ENCODE measurements around the gene FHOD3. TPM values are rescaled to one million over a fixed set of nuclear protein-coding genes. Genes with fewer than 3 reads are reported as not detected.

Gene FHOD3
- total and polyA plus RNA-seq, 5 donors from 2014 or later: not detected

GRCh38 chr18:36325846-36326245 lies 28.3 kb downstream of the FHOD3 start:
- H3K4me3 ChIP-seq (ENCODE audit: low read depth, low read length): no peak overlapping the region
- no peaks in the 10 kb centered on the region for H3K9me3 ChIP-seq (ENCODE audit: control insufficient read depth in 2 of 2, low read length in 2 of 2)
- H3K36me3 ChIP-seq (ENCODE audit: control insufficient read depth, insufficient read depth, low read length): no peaks in the 10 kb centered on the region
- H3K27me3 Mint-ChIP-seq: peaks cover 12% of the 10 kb centered on the region
- DNase-seq (no peak), ATAC-seq (ENCODE audit: low read depth in 2 of 2) (no peak)
- no peaks in the 10 kb centered on the region for H3K27me3 ChIP-seq (ENCODE audit: control insufficient read depth, insufficient read depth, low read length)
- no peaks in the 10 kb centered on the region for H3K36me3 Mint-ChIP-seq
- H3K4me1 Mint-ChIP-seq: no peaks in the 10 kb centered on the region
- no peak overlapping the region for H3K27ac ChIP-seq (ENCODE audit: insufficient read depth, low read length, poor library complexity, severe bottlenecking)
- H3K27ac Mint-ChIP-seq: no peak overlapping the region
- H3K4me3 Mint-ChIP-seq: no peak overlapping the region
- peaks cover 0 to 5% (median 0%) of the 10 kb centered on the region in 7 donors for H3K9me3 Mint-ChIP-seq
- H3K4me1 ChIP-seq (ENCODE audit: control insufficient read depth, insufficient read depth, low read length, poor library complexity, severe bottlenecking): no peaks in the 10 kb centered on the region

GRCh38 chr18:36326771-36327170 lies 29.3 kb downstream of the FHOD3 start:
- Histone ChIP-seq H3K9me3 (ENCODE audit: control insufficient read depth in 2 of 2, low read length in 2 of 2) (no peaks in the 10 kb centered on the region), H3K27ac (ENCODE audit: insufficient read depth, low read length, poor library complexity, severe bottlenecking) (no peak overlapping the region), H3K4me1 (ENCODE audit: control insufficient read depth, insufficient read depth, low read length, poor library complexity, severe bottlenecking) (no peaks in the 10 kb centered on the region), H3K27me3 (ENCODE audit: control insufficient read depth, insufficient read depth, low read length) (no peaks in the 10 kb centered on the region), H3K36me3 (ENCODE audit: control insufficient read depth, insufficient read depth, low read length) (no peaks in the 10 kb centered on the region), H3K4me3 (ENCODE audit: low read depth, low read length) (no peak overlapping the region)
- Mint-ChIP-seq H3K27ac (no peak overlapping the region), H3K4me1 (no peaks in the 10 kb centered on the region), H3K36me3 (no peaks in the 10 kb centered on the region), H3K9me3 (peaks cover 0 to 5% (median 0%) of the 10 kb centered on the region in 7 donors), H3K27me3 (peaks cover 18% of the 10 kb centered on the region), H3K4me3 (no peak overlapping the region)
- no peak for DNase-seq
- no peak for ATAC-seq (ENCODE audit: low read depth in 2 of 2)

GRCh38 chr18:36327352-36328316 lies 30.1 kb downstream of the FHOD3 start:
- H3K27me3 Mint-ChIP-seq: peaks cover 18% of the 10 kb centered on the region
- peaks cover 0 to 3% (median 0%) of the 10 kb centered on the region in 7 donors for H3K9me3 Mint-ChIP-seq
- no peak for ATAC-seq (ENCODE audit: low read depth in 2 of 2)
- H3K36me3 ChIP-seq (ENCODE audit: control insufficient read depth, insufficient read depth, low read length): no peaks in the 10 kb centered on the region
- no peaks in the 10 kb centered on the region for H3K27me3 ChIP-seq (ENCODE audit: control insufficient read depth, insufficient read depth, low read length)
- H3K4me1 Mint-ChIP-seq: no peaks in the 10 kb centered on the region
- H3K27ac Mint-ChIP-seq: peak overlapping the region in 1 of 3 donors; percentile 72
- no peaks in the 10 kb centered on the region for H3K36me3 Mint-ChIP-seq
- H3K27ac ChIP-seq (ENCODE audit: insufficient read depth, low read length, poor library complexity, severe bottlenecking): no peak overlapping the region
- H3K9me3 ChIP-seq (ENCODE audit: control insufficient read depth in 2 of 2, low read length in 2 of 2): no peaks in the 10 kb centered on the region
- no peak overlapping the region for H3K4me3 Mint-ChIP-seq
- no peak overlapping the region for H3K4me3 ChIP-seq (ENCODE audit: low read depth, low read length)
- no peak for DNase-seq
- H3K4me1 ChIP-seq (ENCODE audit: control insufficient read depth, insufficient read depth, low read length, poor library complexity, severe bottlenecking): no peaks in the 10 kb centered on the region

GRCh38 chr18:36328385-36328858 lies 30.9 kb downstream of the FHOD3 start:
- Histone ChIP-seq H3K4me1 (ENCODE audit: control insufficient read depth, insufficient read depth, low read length, poor library complexity, severe bottlenecking) (no peaks in the 10 kb centered on the region), H3K27ac (ENCODE audit: insufficient read depth, low read length, poor library complexity, severe bottlenecking) (no peak overlapping the region), H3K4me3 (ENCODE audit: low read depth, low read length) (no peak overlapping the region), H3K36me3 (ENCODE audit: control insufficient read depth, insufficient read depth, low read length) (no peaks in the 10 kb centered on the region), H3K27me3 (ENCODE audit: control insufficient read depth, insufficient read depth, low read length) (no peaks in the 10 kb centered on the region), H3K9me3 (ENCODE audit: control insufficient read depth in 2 of 2, low read length in 2 of 2) (no peaks in the 10 kb centered on the region)
- Mint-ChIP-seq H3K9me3 (peaks cover 0 to 3% (median 0%) of the 10 kb centered on the region in 7 donors), H3K27ac (peak overlapping the region in 1 of 3 donors; percentile 72), H3K4me3 (no peak overlapping the region), H3K4me1 (no peaks in the 10 kb centered on the region), H3K36me3 (no peaks in the 10 kb centered on the region), H3K27me3 (peaks cover 18% of the 10 kb centered on the region)
- DNase-seq: no peak
- no peak for ATAC-seq (ENCODE audit: low read depth in 2 of 2)

- peaks cover 18% of the 10 kb centered on the region for H3K27me3 Mint-ChIP-seq
- Histone ChIP-seq H3K27ac (ENCODE audit: insufficient read depth, low read length, poor library complexity, severe bottlenecking) (no peak overlapping the region), H3K9me3 (ENCODE audit: control insufficient read depth in 2 of 2, low read length in 2 of 2) (no peaks in the 10 kb centered on the region), H3K36me3 (ENCODE audit: control insufficient read depth, insufficient read depth, low read length) (no peaks in the 10 kb centered on the region), H3K4me1 (ENCODE audit: control insufficient read depth, insufficient read depth, low read length, poor library complexity, severe bottlenecking) (no peaks in the 10 kb centered on the region), H3K27me3 (ENCODE audit: control insufficient read depth, insufficient read depth, low read length) (no peaks in the 10 kb centered on the region), H3K4me3 (ENCODE audit: low read depth, low read length) (no peak overlapping the region)
- no peak overlapping the region for H3K27ac Mint-ChIP-seq
- no peak for DNase-seq
- peaks cover 0 to 1% (median 0%) of the 10 kb centered on the region in 7 donors for H3K9me3 Mint-ChIP-seq
- no peaks in the 10 kb centered on the region for H3K4me1 Mint-ChIP-seq
- H3K4me3 Mint-ChIP-seq: no peak overlapping the region
- H3K36me3 Mint-ChIP-seq: no peaks in the 10 kb centered on the region
- ATAC-seq (ENCODE audit: low read depth in 2 of 2): no peak
Measured at GRCh38 chr18:36328916-36329315, 31.4 kb downstream of the FHOD3 start.

- H3K27me3 ChIP-seq (ENCODE audit: control insufficient read depth, insufficient read depth, low read length): no peaks in the 10 kb centered on the region
- H3K4me1 Mint-ChIP-seq: no peaks in the 10 kb centered on the region
- no peaks in the 10 kb centered on the region for H3K4me1 ChIP-seq (ENCODE audit: control insufficient read depth, insufficient read depth, low read length, poor library complexity, severe bottlenecking)
- no peaks in the 10 kb centered on the region for H3K36me3 ChIP-seq (ENCODE audit: control insufficient read depth, insufficient read depth, low read length)
- DNase-seq (no peak), ATAC-seq (ENCODE audit: low read depth in 2 of 2) (no peak)
- H3K27ac Mint-ChIP-seq: no peak overlapping the region
- H3K27me3 Mint-ChIP-seq: peaks cover 18% of the 10 kb centered on the region
- no peaks in the 10 kb centered on the region for H3K36me3 Mint-ChIP-seq
- no peak overlapping the region for H3K4me3 ChIP-seq (ENCODE audit: low read depth, low read length)
- no peak overlapping the region for H3K4me3 Mint-ChIP-seq
- peaks cover 0 to 1% (median 0%) of the 10 kb centered on the region in 7 donors for H3K9me3 Mint-ChIP-seq
- no peak overlapping the region for H3K27ac ChIP-seq (ENCODE audit: insufficient read depth, low read length, poor library complexity, severe bottlenecking)
- H3K9me3 ChIP-seq (ENCODE audit: control insufficient read depth in 2 of 2, low read length in 2 of 2): no peaks in the 10 kb centered on the region
Measured at GRCh38 chr18:36329684-36330434, 32.3 kb downstream of the FHOD3 start.

- Mint-ChIP-seq H3K27ac (no peak overlapping the region), H3K4me3 (no peak overlapping the region), H3K4me1 (no peaks in the 10 kb centered on the region), H3K36me3 (no peaks in the 10 kb centered on the region), H3K27me3 (peaks cover 18% of the 10 kb centered on the region), H3K9me3 (peaks cover 0 to 1% (median 0%) of the 10 kb centered on the region in 7 donors)
- no peak overlapping the region for H3K27ac ChIP-seq (ENCODE audit: insufficient read depth, low read length, poor library complexity, severe bottlenecking)
- no peaks in the 10 kb centered on the region for H3K4me1 ChIP-seq (ENCODE audit: control insufficient read depth, insufficient read depth, low read length, poor library complexity, severe bottlenecking)
- H3K36me3 ChIP-seq (ENCODE audit: control insufficient read depth, insufficient read depth, low read length): no peaks in the 10 kb centered on the region
- H3K9me3 ChIP-seq (ENCODE audit: control insufficient read depth in 2 of 2, low read length in 2 of 2): no peaks in the 10 kb centered on the region
- ATAC-seq (ENCODE audit: low read depth in 2 of 2) (no peak), DNase-seq (no peak)
- H3K27me3 ChIP-seq (ENCODE audit: control insufficient read depth, insufficient read depth, low read length): no peaks in the 10 kb centered on the region
- no peak overlapping the region for H3K4me3 ChIP-seq (ENCODE audit: low read depth, low read length)
Measured at GRCh38 chr18:36330435-36331052, 33.0 kb downstream of the FHOD3 start.
